Measurements from ENCODE around the gene NQO2. TPM values are rescaled to one million over a fixed set of nuclear protein-coding genes. Genes with fewer than 3 reads are reported as not detected.
A peak's percentile ranks its signal among the peaks of the same experiment; 100 is the strongest.

NQO2 gene, protein sequence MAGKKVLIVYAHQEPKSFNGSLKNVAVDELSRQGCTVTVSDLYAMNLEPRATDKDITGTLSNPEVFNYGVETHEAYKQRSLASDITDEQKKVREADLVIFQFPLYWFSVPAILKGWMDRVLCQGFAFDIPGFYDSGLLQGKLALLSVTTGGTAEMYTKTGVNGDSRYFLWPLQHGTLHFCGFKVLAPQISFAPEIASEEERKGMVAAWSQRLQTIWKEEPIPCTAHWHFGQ
- total RNA-seq (2021), result 105 and 106 TPM in 2 replicates
- long read RNA-seq, full-length matches to known transcripts, result 236 of 405 reads
- long read RNA-seq, partial matches to known transcripts, result 21 of 405 reads
- long read RNA-seq, other reads (novel, unspliced or antisense), result 148 of 405 reads

DNA sequence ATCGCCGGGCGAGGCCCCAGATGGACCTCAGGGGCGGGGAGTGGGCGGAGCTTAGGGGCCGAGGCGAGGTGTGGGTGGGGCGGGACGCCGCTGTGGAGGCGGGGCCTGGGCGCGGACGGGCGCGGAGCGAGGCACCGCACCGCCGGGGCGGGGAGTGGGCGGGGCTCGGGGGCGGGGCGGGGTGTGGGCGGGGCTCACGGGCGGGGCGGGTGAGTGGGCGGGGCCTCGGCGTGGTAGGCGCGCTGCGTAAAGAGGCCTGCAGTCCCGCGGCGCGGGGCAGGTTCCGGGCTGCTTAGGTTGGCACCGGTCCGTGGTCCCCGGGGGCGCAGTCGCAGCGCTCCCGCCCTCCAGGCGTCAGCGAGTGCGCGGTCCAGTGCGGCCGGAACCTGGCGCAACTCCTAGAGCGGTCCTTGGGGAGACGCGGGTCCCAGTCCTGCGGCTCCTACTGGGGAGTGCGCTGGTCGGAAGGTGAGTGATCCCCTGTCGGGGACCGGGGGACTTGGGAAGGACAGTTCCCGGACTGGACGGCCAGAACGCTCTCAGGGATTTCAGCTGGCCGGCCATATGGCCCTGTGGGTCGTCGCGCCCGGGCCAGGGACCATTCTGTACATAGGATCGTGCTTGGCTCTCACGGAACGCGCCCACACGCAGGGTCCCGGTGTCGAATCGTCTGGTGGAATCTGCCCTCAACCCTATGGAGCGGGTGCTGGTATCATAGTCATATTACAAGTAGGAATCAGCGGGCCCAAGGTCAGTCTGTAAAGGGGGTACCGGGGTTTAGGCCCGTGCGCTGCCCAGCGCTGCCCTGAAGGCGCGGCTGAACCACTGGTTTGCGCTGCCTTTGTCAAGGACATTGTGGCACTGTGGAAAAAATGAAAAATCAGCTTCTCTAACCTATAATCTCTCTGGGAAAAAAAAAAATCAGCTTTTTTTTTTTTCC is at the start of gene NQO2:
TSS of gene NQO2 (plus strand) at position 277 of the 940 bp plus-strand sequence. CDS start 6,659 bp downstream, outside the sequence.
- Histone ChIP-seq H2BK5ac (ENCODE audit: insufficient read length, low read length) (no peak within 1 kb of the TSS), H3K14ac (ENCODE audit: insufficient read depth, low read length) (peak within 1 kb of the TSS; percentile 48), H3K4ac (ENCODE audit: low read depth, low read length) (no peak within 1 kb of the TSS), H3K56ac (ENCODE audit: insufficient read length, low read depth, low read length) (no peak within 1 kb of the TSS), H3K23ac (ENCODE audit: insufficient read length, low read depth, low read length) (no peak within 1 kb of the TSS), H2BK15ac (ENCODE audit: low read depth, low read length) (no peak within 1 kb of the TSS), H2BK120ac (ENCODE audit: low read depth, low read length, poor library complexity, severe bottlenecking) (no peak within 1 kb of the TSS), H3K79me1 (ENCODE audit: insufficient read depth, low read depth, low read length, poor library complexity, severe bottlenecking) (peaks cover 5% of the 10 kb centered on the region), H3K4me2 (ENCODE audit: insufficient read depth, insufficient read length, low read length) (peak within 1 kb of the TSS; percentile 90), H2BK20ac (ENCODE audit: low read depth, low read length, poor library complexity, severe bottlenecking) (no peak within 1 kb of the TSS), H4K8ac (replicated peaks; ENCODE audit: insufficient read length, low read depth, low read length) (no peak within 1 kb of the TSS), H3K9ac (ENCODE audit: extremely low read depth, insufficient read length, low read length) (peak within 1 kb of the TSS; percentile 68), H2AFZ (ENCODE audit: low read length) (no peak within 1 kb of the TSS), H2AK5ac (ENCODE audit: insufficient read length, low read length) (no peak within 1 kb of the TSS), H4K5ac (ENCODE audit: insufficient read length, low read depth, low read length) (no peak within 1 kb of the TSS), H3K27ac (ENCODE audit: insufficient read length, low read depth, low read length) (no peak within 1 kb of the TSS), H3K27me3 (ENCODE audit: insufficient read depth, low read length) (no peaks in the 10 kb centered on the region), H3K4me1 (ENCODE audit: insufficient read depth, low read length) (no peaks in the 10 kb centered on the region; the same call in 1 of the 2 replicates), H3K18ac (ENCODE audit: insufficient read length, low read depth, low read length) (peak within 1 kb of the TSS; percentile 0), H4K20me1 (ENCODE audit: control insufficient read depth, insufficient read depth, insufficient read length) (no peaks in the 10 kb centered on the region), H4K91ac (ENCODE audit: insufficient read length, low read depth, low read length) (no peak within 1 kb of the TSS), H3T11ph (ENCODE audit: low read length) (no peak within 1 kb of the TSS), H3K23me2 (ENCODE audit: insufficient read length, low read depth, low read length, poor library complexity, severe bottlenecking) (peaks cover 14% of the 10 kb centered on the region), H3K9me3 (ENCODE audit: control insufficient read depth, low read depth, low read length) (no peaks in the 10 kb centered on the region), H2BK12ac (ENCODE audit: insufficient read length, low read depth, low read length) (no peak within 1 kb of the TSS), H3K79me2 (ENCODE audit: insufficient read depth, low read length) (no peaks in the 10 kb centered on the region; the same call in 1 of the 2 replicates)
- Mint-ChIP-seq H3K4me3 (peak within 1 kb of the TSS; percentile 85 to 93), H3K27me3 (ENCODE audit: low read depth) (no peaks in the 10 kb centered on the region; the same call in 1 of the 2 replicates), H3K4me1 (peaks cover 20 to 26% of the 10 kb centered on the region in 2 experiments), H3K9me3 (no peaks in the 10 kb centered on the region), H3K36me3 (ENCODE audit: insufficient read depth in 1 of 3, low read depth in 3 of 3) (peaks cover 17 to 24% (median 21%) of the 10 kb centered on the region in 3 experiments; a peak in 6 of 7 replicates), H3K27ac (peak within 1 kb of the TSS; percentile 68 to 85 (median 85); a peak in 4 of 7 replicates)
- peak; percentile 95 for DNase-seq
- no CpG with 5 or more reads among the region's 87 CpGs for WGBS (ENCODE audit: extremely low coverage, insufficient read length, low lambda C conversion rate)
- TF ChIP-seq, protein P1, sequence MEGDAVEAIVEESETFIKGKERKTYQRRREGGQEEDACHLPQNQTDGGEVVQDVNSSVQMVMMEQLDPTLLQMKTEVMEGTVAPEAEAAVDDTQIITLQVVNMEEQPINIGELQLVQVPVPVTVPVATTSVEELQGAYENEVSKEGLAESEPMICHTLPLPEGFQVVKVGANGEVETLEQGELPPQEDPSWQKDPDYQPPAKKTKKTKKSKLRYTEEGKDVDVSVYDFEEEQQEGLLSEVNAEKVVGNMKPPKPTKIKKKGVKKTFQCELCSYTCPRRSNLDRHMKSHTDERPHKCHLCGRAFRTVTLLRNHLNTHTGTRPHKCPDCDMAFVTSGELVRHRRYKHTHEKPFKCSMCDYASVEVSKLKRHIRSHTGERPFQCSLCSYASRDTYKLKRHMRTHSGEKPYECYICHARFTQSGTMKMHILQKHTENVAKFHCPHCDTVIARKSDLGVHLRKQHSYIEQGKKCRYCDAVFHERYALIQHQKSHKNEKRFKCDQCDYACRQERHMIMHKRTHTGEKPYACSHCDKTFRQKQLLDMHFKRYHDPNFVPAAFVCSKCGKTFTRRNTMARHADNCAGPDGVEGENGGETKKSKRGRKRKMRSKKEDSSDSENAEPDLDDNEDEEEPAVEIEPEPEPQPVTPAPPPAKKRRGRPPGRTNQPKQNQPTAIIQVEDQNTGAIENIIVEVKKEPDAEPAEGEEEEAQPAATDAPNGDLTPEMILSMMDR (conservative IDR thresholded peaks at IDR 0.05), result no peak

Data from H9 (cell line).